ENCODE data around the gene CSGALNACT2. TPM values are rescaled to one million over a fixed set of nuclear protein-coding genes. Genes with fewer than 3 reads are reported as not detected.
A peak's percentile ranks its signal among the peaks of the same experiment; 100 is the strongest.

CSGALNACT2 gene
- total RNA-seq, 1 donor = 17.3 TPM

- no peak for TF ChIP-seq CTCF (IDR thresholded peaks at IDR 0.05; ENCODE audit: insufficient read depth, low read depth, low read length)
- DNase-seq (ENCODE audit: low read depth) = no peak
Observed at GRCh38 chr10:43106256-43107091, 31.8 kb upstream of the CSGALNACT2 start.

GRCh38 chr10:43108951-43109350 lies 29.3 kb upstream of the CSGALNACT2 start:
- no peak overlapping the region for H3K4me3 ChIP-seq (ENCODE audit: low read depth, low read length)
- no peak for TF ChIP-seq CTCF (IDR thresholded peaks at IDR 0.05; ENCODE audit: insufficient read depth, low read depth, low read length)

More at GRCh38 chr10:43106256-43107091, 31.8 kb upstream of the CSGALNACT2 start:
- H3K4me3 ChIP-seq (ENCODE audit: low read depth, low read length) = no peak overlapping the region

GRCh38 chr10:43109671-43110249 lies 28.5 kb upstream of the CSGALNACT2 start:
- no peak for DNase-seq (ENCODE audit: low read depth)
- H3K4me3 ChIP-seq (ENCODE audit: low read depth, low read length) = no peak overlapping the region
- TF ChIP-seq CTCF (IDR thresholded peaks at IDR 0.05; ENCODE audit: insufficient read depth, low read depth, low read length) = no peak

More at GRCh38 chr10:43108951-43109350, 29.3 kb upstream of the CSGALNACT2 start:
- no peak for DNase-seq (ENCODE audit: low read depth)

GRCh38 chr10:43110338-43111071 lies 27.7 kb upstream of the CSGALNACT2 start:
- peak; percentile 79 for DNase-seq (ENCODE audit: low read depth)
- TF ChIP-seq CTCF (IDR thresholded peaks at IDR 0.05; ENCODE audit: insufficient read depth, low read depth, low read length) = no peak
- H3K4me3 ChIP-seq (ENCODE audit: low read depth, low read length) = no peak overlapping the region

GRCh38 chr10:43111101-43111500 lies 27.1 kb upstream of the CSGALNACT2 start:
- TF ChIP-seq CTCF (IDR thresholded peaks at IDR 0.05; ENCODE audit: insufficient read depth, low read depth, low read length) = no peak
- DNase-seq (ENCODE audit: low read depth) = no peak
- no peak overlapping the region for H3K4me3 ChIP-seq (ENCODE audit: low read depth, low read length)

- no peak for DNase-seq (ENCODE audit: low read depth)
- no peak overlapping the region for H3K4me3 ChIP-seq (ENCODE audit: low read depth, low read length)
- no peak for TF ChIP-seq CTCF (IDR thresholded peaks at IDR 0.05; ENCODE audit: insufficient read depth, low read depth, low read length)
Observed at GRCh38 chr10:43111921-43112607, 26.2 kb upstream of the CSGALNACT2 start.

All from fibroblast of villous mesenchyme (primary cell).